Panc1 (cell line): Measurements from ENCODE around the gene PRDM12. TPM values are rescaled to one million over a fixed set of nuclear protein-coding genes. Genes with fewer than 3 reads are reported as not detected.
A peak's percentile ranks its signal among the peaks of the same experiment; 100 is the strongest.

ENCODE experiments used
- ATAC-seq: fragments of 200-7000 bp; cut with Tn5 transposase; 2 replicates; pipeline ENCODE4 v1.9.1; 2020; ENCODE audit warnings: mild to moderate bottlenecking, moderate library complexity
- BruUV-seq: library from RNA; stranded (reverse); fragments of 400-500 nt; replicated peaks from 2 replicates; lab custom pipeline; 2021; lab: Mats Ljungman, UMichigan
- CTCF ChIA-PET: fragments of 300-600 bp; sonication (Branson Sonifier 250); formaldehyde crosslinking; loops from one replicate; lab custom pipeline; 2022; ENCODE audit warnings: antibody characterized with exemption; lab: Charles Lee
- POLR2A ChIA-PET: fragments of 300-600 bp; sonication (Branson Sonifier 250); formaldehyde crosslinking; loops from one replicate; lab custom pipeline; 2022; ENCODE audit warnings: antibody characterized with exemption; lab: Charles Lee
- DNase-seq: peaks from one replicate; pipeline ENCODE4 v3.0.0-alpha.2; 2010; ENCODE audit warnings: low read depth, low spot score
- H3K27ac ChIP-seq: 2 replicates; pipeline ENCODE4 v1.5.1; 2011; ENCODE audit warnings: mild to moderate bottlenecking, low read length, inconsistent platforms
- H3K27me3 ChIP-seq: fragments of 200-500 bp; sonication (Bioruptor generic); 2 replicates; pipeline ENCODE4 v1.6.0; 2014; ENCODE audit warnings: low read length, inconsistent platforms; ENCODE audit not compliant: control insufficient read depth, insufficient read depth
- H3K36me3 ChIP-seq: fragments of 200-500 bp; sonication (Bioruptor generic); 2 replicates; pipeline ENCODE4 v1.5.1; 2014; ENCODE audit warnings: inconsistent platforms, mild to moderate bottlenecking, low read length, moderate library complexity; ENCODE audit not compliant: control insufficient read depth, insufficient read depth
- H3K4me1 ChIP-seq: 2 replicates; pipeline ENCODE4 v1.5.1; 2011; ENCODE audit warnings: inconsistent platforms, mild to moderate bottlenecking, low read length, moderate library complexity; ENCODE audit not compliant: control insufficient read depth, insufficient read depth
- H3K4me3 ChIP-seq, 2 experiments: 2 replicates each; pipeline ENCODE4 v1.5.1; 2011 to 2012; ENCODE audit warnings: low read depth in 2 of 2, low read length in 2 of 2, mild to moderate bottlenecking in 2 of 2, inconsistent platforms in 1 of 2, moderate library complexity in 1 of 2
- H3K9me3 ChIP-seq: fragments of 200-500 bp; sonication (Bioruptor generic); 2 replicates; pipeline ENCODE4 v1.5.1; 2014; ENCODE audit warnings: low read depth, mild to moderate bottlenecking, inconsistent platforms, low read length, moderate library complexity; ENCODE audit not compliant: control insufficient read depth, insufficient read depth
- POLR2AphosphoS5 ChIP-seq: IDR thresholded peaks from 2 replicates; pipeline ENCODE4 v1.6.1; 2012; ENCODE audit warnings: mild to moderate bottlenecking, low read depth, low read length, moderate library complexity
- REST ChIP-seq, 2 experiments: IDR thresholded peaks; 2 replicates each; pipeline ENCODE4 v1.6.1; 2011 to 2012; ENCODE audit warnings: low read depth in 2 of 2, control low read depth in 1 of 2, low read length in 1 of 2, mild to moderate bottlenecking in 1 of 2, moderate library complexity in 1 of 2; ENCODE audit not compliant: insufficient read depth in 1 of 2
- SIN3A ChIP-seq: IDR thresholded peaks from 2 replicates; pipeline ENCODE4 v1.6.1; 2012; ENCODE audit warnings: low read depth, mild to moderate bottlenecking, low read length, moderate library complexity, borderline replicate concordance; ENCODE audit not compliant: insufficient read depth
- TCF7L2 ChIP-seq: IDR thresholded peaks from 2 replicates; pipeline ENCODE4 v1.6.1; 2011; ENCODE audit warnings: mild to moderate bottlenecking, low read depth, low read length, inconsistent platforms
- in situ Hi-C: cut with HindIII; loops from 2 replicates; pipeline ENCODE4 v1.10.0; 2016; ENCODE audit warnings: low sequenced_read_pairs, low pct_unique_long_range_greater_than_20kb
- intact Hi-C: fragments of 100-400 bp; cut with micrococcal nuclease; formaldehyde crosslinking; loops from one replicate; pipeline ENCODE4 v1.10.0; 2022; ENCODE audit not compliant: unreplicated experiment
- total RNA-seq: library from RNA; stranded (reverse); gene quantifications from one replicate; pipeline ENCODE4 v1.2.1, GENCODE V29; 2021; ENCODE audit not compliant: unreplicated experiment
- TF ChIP-seq, protein P1 (sequence below): fragments of 450-650 bp; IDR thresholded peaks from 2 replicates; pipeline ENCODE4 v1.5.1; 2017; ENCODE audit warnings: mild to moderate bottlenecking

Gene PRDM12
- total RNA-seq, 1 experiment from 2014 or later, result 0.08 TPM

DNA sequence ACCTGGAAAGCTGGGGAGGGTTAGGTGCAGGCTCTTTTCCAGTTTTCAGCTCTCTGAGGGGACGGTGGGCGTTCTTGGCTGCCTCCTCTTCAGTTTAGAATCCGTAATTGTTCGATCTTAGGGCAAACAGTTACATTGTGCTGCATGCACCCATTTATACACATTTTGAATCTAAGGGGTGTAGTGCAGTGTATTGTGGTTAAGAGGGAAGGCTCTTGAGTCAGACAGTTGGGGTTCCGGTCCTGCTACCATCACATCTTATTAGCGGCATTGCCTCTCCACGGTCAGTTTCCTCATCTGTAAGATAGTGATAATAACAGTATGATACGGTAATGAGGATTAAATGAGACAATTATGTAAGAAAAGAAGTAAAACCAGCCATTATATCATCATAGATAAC lies 29.8 kb downstream of the PRDM12 start:
- POLR2A ChIA-PET, result interaction anchor here (0.6 kb wide), 1 partner anchor 12 kb away, joined by 4 read pairs; no protein-coding TSS in a partner anchor
- no peaks in the 10 kb centered on the region for H3K27me3 ChIP-seq

GRCh38 chr9:130696139-130696650 lies 31.8 kb downstream of the PRDM12 start:
- TF ChIP-seq POLR2AphosphoS5 (no peak), REST (IDR thresholded peaks at IDR 0.05; ENCODE audit: insufficient read depth in 1 of 2, low read depth in 2 of 2, low read length in 1 of 2) (no peak)
- Histone ChIP-seq H3K9me3 (no peaks in the 10 kb centered on the region), H3K4me3 (no peak overlapping the region), H3K27me3 (no peaks in the 10 kb centered on the region), H3K27ac (no peak overlapping the region), H3K36me3 (peaks cover 15% of the 10 kb centered on the region), H3K4me1 (no peaks in the 10 kb centered on the region; the same call in 1 of the 2 replicates)
- intact Hi-C loops, result no loop called here
- POLR2A ChIA-PET, result no interaction called here
- in situ Hi-C loops, result no loop called here
- DNase-seq (no peak), ATAC-seq (no peak)
- CTCF ChIA-PET, result no interaction called here
- BruUV-seq, result no TSS peak

More for the DNA sequence above, 29.8 kb downstream of the PRDM12 start:
- Histone ChIP-seq H3K36me3 (peaks cover 15% of the 10 kb centered on the region), H3K4me1 (no peaks in the 10 kb centered on the region; the same call in 1 of the 2 replicates), H3K27ac (peak overlapping the region; percentile 97), H3K9me3 (no peaks in the 10 kb centered on the region), H3K4me3 (peak overlapping the region; percentile 83 to 99)
- ATAC-seq, result no peak
- TSS peak; percentile 79 for BruUV-seq
- CTCF ChIA-PET, result no interaction called here
- no peak for TF ChIP-seq REST (IDR thresholded peaks at IDR 0.05; ENCODE audit: insufficient read depth in 1 of 2, low read depth in 2 of 2, low read length in 1 of 2)
- no peak for TF ChIP-seq SIN3A
- TF ChIP-seq POLR2AphosphoS5, result no peak
- no peak for DNase-seq
- intact Hi-C loops, result no loop called here
- in situ Hi-C loops, result no loop called here

- BruUV-seq, result no TSS peak
- Histone ChIP-seq H3K4me1 (no peaks in the 10 kb centered on the region; the same call in 1 of the 2 replicates), H3K9me3 (no peaks in the 10 kb centered on the region), H3K4me3 (no peak overlapping the region), H3K27ac (no peak overlapping the region), H3K36me3 (peaks cover 15% of the 10 kb centered on the region), H3K27me3 (no peaks in the 10 kb centered on the region)
- CTCF ChIA-PET, result no interaction called here
- TF ChIP-seq, protein P1, sequence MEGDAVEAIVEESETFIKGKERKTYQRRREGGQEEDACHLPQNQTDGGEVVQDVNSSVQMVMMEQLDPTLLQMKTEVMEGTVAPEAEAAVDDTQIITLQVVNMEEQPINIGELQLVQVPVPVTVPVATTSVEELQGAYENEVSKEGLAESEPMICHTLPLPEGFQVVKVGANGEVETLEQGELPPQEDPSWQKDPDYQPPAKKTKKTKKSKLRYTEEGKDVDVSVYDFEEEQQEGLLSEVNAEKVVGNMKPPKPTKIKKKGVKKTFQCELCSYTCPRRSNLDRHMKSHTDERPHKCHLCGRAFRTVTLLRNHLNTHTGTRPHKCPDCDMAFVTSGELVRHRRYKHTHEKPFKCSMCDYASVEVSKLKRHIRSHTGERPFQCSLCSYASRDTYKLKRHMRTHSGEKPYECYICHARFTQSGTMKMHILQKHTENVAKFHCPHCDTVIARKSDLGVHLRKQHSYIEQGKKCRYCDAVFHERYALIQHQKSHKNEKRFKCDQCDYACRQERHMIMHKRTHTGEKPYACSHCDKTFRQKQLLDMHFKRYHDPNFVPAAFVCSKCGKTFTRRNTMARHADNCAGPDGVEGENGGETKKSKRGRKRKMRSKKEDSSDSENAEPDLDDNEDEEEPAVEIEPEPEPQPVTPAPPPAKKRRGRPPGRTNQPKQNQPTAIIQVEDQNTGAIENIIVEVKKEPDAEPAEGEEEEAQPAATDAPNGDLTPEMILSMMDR, result no peak
- TF ChIP-seq POLR2AphosphoS5, result no peak
- TF ChIP-seq SIN3A, result no peak
- TF ChIP-seq REST (IDR thresholded peaks at IDR 0.05; ENCODE audit: insufficient read depth in 1 of 2, low read depth in 2 of 2, low read length in 1 of 2), result no peak
- TF ChIP-seq TCF7L2, result no peak
- in situ Hi-C loops (no loop called here), intact Hi-C loops (no loop called here)
- no peak for ATAC-seq
- POLR2A ChIA-PET, result no interaction called here
- no peak for DNase-seq
Observed at GRCh38 chr9:130696996-130697395, 32.6 kb downstream of the PRDM12 start.
